SIG-M5 treated with dmso at 0.1 percent for 504 hours (cell line): ENCODE results near the gene INKA1.
A peak's percentile ranks its signal among the peaks of the same experiment; 100 is the strongest.
"Not testable (repeated sequence)": the region's sequence is repeated elsewhere in the genome, so short reads cannot be mapped to it uniquely, and the experiment has no call there.

ENCODE experiments used
- DNase-seq: peaks from one replicate; lab custom pipeline; 2025; ENCODE audit not compliant: unreplicated experiment; lab: John Stamatoyannopoulos, UW

The INKA1 gene

GRCh38 chr3:49802719-49803464, at the start of gene INKA1:
INKA1 (plus strand) TSS chr3:49803261; CDS start chr3:49803393, 132 bp downstream.
- DNase-seq = peak; percentile 79

- DNase-seq = no peak
Observed at GRCh38 chr3:49754536-49754935, 48.5 kb upstream of the INKA1 start.

GRCh38 chr3:49756036-49756435, 47.0 kb upstream of the INKA1 start:
- no peak for DNase-seq

DNA sequence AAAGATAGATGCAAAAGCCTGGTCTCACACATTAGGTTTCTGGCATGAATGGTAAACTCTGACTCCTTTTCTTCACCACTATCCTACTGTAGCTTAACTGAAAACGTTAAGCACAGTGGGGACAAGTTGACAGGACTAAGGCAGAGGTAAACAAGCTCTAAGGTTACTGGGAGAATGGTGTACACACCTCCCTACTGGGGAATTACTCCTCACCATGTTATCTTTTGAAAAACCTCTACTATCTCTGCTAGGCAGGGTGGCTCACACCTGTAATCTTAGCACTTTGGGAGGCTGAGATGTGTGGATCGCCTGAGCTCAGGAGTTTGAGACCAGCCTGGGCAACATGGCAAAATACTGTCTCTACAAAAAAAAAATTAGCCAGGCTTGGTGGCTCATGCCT, 45.9 kb upstream of the INKA1 start:
- DNase-seq = no peak

GRCh38 chr3:49759226-49759625, 43.8 kb upstream of the INKA1 start:
- DNase-seq = no peak

GRCh38 chr3:49761661-49762060, 41.4 kb upstream of the INKA1 start:
- peak; percentile 76 for DNase-seq

- DNase-seq = no peak
Observed at GRCh38 chr3:49763981-49764380, 39.1 kb upstream of the INKA1 start.

- DNase-seq = no peak
Observed at GRCh38 chr3:49769286-49769915, 33.7 kb upstream of the INKA1 start.

- DNase-seq = no peak
Observed at GRCh38 chr3:49769926-49770325, 33.1 kb upstream of the INKA1 start.

GRCh38 chr3:49771340-49771938, 31.6 kb upstream of the INKA1 start:
- DNase-seq = no peak

GRCh38 chr3:49772703-49773102, 30.4 kb upstream of the INKA1 start:
- DNase-seq = no peak

GRCh38 chr3:49775538-49775937, 27.5 kb upstream of the INKA1 start:
- DNase-seq = no peak

DNA sequence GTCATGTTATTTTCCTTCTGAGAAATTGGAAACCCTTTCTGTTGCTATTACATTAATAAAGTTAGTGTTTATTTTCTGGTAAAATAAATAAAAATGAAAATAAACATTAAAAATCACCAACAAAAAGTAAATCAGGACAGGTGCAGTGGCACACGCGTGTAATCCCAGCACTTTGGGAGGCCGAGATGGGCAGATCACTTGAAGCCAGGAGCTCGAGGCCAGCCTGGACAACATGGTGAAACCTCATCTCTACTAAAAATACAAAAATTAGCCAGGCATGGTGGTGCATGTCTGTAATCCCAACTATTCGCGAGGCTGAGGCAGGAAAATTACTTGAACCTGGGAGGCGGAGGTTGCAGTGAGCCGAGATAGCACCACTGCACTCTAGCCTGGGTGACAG, 27.0 kb upstream of the INKA1 start:
- DNase-seq = not testable (repeated sequence)

DNA sequence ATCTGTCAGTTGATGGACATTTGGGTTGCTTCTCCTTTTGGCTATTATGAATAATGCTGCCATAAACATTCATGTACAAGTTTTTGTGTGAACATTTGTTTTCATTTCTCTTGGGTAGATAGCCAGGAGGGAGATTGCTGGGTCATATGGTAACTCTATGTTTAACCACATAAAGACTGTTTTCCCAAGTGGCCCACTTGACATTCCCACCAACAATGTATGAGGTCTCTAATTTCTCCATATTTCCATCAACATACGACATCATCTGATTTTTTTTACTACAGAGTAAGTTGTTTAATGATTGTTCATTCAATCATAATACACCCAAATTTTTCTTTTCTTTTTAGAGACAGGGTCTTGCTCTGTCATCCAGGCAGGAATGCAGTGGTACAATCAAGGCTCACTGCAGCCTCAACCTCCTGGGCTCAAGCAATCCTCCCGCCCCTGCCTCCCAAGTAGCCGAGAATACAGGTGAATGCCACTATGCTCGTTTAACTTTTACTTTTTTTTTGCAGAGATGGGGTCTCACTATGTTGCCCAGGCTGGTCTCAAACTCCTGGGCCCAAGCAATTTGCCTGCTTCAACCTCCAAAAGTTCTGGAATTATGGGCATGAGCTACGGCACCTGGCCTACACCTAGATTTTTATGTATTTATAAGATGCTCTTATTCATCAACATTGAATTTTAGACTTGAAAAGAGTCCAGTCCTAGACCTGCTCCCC, 23.5 kb upstream of the INKA1 start:
- DNase-seq = no peak

DNA sequence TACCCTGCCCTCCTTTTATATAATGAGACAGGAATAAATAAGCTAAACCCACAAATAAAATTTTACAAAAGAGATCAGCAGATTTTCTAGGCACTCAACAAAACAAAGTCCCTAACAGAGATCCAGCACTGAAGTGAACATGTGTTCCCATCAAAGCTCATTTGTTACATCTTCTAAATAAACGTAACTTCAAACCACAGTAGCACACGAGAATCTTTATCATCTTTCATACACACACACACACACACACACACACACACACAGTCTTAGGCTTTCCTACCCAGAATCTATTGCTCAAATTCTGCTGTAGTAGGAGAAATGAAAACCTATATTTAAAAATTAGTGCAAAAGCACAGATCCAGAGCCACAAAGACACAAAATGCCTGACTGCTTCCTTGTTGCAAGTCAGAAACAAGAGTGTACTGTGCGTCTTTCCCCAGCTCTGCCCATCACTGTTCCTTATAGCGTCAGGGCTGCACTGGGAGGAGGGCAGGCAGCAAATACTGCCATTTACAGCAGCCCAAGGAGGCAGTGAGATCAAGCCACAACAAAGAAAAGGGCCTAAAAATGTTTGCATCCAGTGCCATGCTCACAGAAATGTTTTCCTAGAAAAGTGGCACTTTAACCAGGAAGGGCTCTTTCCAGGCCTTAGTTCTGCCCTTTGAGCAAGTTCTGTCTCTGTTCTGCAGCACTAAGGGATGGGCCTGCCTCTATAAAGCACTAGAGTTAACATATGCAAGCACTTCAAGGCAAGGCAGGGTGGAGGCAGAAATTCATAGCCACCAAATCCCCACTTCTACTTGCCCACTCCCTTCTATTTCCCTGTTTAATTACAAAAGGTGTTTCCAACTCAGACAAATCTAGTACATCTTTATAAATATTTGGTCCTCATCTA, 22.7 kb upstream of the INKA1 start:
- DNase-seq = no peak

- DNase-seq = not testable (repeated sequence)
Observed at GRCh38 chr3:49780975-49781365, 22.1 kb upstream of the INKA1 start.

DNA sequence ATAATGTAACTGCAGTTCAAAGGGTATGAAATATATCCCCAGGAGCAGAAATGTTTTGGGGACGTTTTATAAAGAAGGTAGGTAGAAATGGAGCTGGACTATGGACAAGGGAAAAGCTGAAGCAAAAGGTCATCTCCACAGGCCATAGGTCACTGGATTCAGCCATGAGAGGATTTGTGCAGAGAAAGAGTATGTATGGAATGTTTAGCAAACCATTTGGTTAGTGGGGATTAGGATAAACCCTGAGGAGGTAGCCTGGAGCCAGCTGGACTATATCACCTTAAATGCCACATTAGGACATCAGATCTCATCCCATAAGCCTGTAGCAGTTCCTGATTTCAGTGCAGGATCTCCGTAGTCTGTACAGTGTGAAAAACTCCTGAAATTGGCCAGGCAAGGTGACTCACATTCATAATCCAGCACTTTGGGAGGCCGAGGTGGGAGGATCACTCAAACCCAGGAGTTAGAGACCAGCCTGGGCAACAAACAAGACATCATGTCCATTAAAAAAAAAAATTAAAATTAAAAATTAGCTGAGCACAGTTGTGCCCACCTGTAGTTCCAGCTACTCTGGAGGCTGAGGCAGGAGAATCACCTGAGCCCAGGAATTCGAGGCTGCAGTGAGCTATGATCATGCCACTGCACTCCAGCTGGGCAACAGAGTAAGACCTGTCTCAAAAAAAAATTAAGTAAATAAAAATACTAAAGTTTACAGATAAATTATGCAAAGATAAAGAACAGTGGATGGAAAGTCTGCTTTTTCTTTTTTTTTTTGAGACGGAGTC, 21.5 kb upstream of the INKA1 start:
- no peak for DNase-seq

DNA sequence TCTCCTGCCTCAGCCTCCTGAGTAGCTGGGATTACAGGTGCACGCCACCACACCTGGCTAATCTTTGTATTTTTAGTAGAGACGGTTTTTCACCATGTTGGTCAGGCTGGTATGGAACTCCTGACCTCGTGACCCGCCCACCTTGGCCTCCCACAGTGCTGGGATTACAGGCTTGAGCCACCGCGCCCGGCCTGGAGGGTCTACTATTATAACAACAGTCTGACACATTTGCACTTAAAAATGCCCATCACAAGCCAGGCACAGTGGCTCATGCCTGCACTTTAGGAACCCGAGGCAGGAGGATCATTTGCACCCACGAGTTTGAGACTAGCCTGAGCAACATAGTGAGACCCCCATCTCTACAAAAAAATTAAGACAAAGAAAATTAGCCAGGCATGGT, 20.8 kb upstream of the INKA1 start:
- not testable (repeated sequence) for DNase-seq

- peak; percentile 35 for DNase-seq
Observed at GRCh38 chr3:49785565-49786356, 17.3 kb upstream of the INKA1 start.
